SW480 (cell line): ENCODE measurements around the gene SPAG17.
A peak's percentile ranks its signal among the peaks of the same experiment; 100 is the strongest.

Experiments used
- DNase-seq: peaks from one replicate; pipeline ENCODE4 v3.0.0-alpha.2; 2016; ENCODE audit warnings: low spot score

SPAG17 gene

GRCh38 chr1:118160806-118161205, 24.2 kb downstream of the SPAG17 start:
- no peak for DNase-seq

GRCh38 chr1:118159569-118159968, 25.5 kb downstream of the SPAG17 start:
- DNase-seq = peak; percentile 36

GRCh38 chr1:118158924-118159323, 26.1 kb downstream of the SPAG17 start:
- peak; percentile 18 for DNase-seq

GRCh38 chr1:118157506-118157905, 27.5 kb downstream of the SPAG17 start:
- DNase-seq = no peak

GRCh38 chr1:118155106-118155505, 29.9 kb downstream of the SPAG17 start:
- DNase-seq = no peak

- peak; percentile 44 for DNase-seq
These were observed 30.8 kb downstream of the SPAG17 start for GRCh38 chr1:118154220-118154619.

- peak; percentile 25 for DNase-seq
These were observed 33.6 kb downstream of the SPAG17 start for GRCh38 chr1:118151312-118151937.

GRCh38 chr1:118149799-118150198, 35.2 kb downstream of the SPAG17 start:
- no peak for DNase-seq

GRCh38 chr1:118148034-118148433, 37.0 kb downstream of the SPAG17 start:
- DNase-seq = no peak

- DNase-seq = no peak
These were observed 37.5 kb downstream of the SPAG17 start for GRCh38 chr1:118147522-118147921.

GRCh38 chr1:118145721-118146120, 39.3 kb downstream of the SPAG17 start:
- no peak for DNase-seq

- no peak for DNase-seq
These were observed 40.3 kb downstream of the SPAG17 start for GRCh38 chr1:118144684-118145083.

- no peak for DNase-seq
These were observed 41.2 kb downstream of the SPAG17 start for GRCh38 chr1:118143831-118144230.

- DNase-seq = no peak
These were observed 41.9 kb downstream of the SPAG17 start for GRCh38 chr1:118143121-118143520.

- DNase-seq = no peak
These were observed 42.5 kb downstream of the SPAG17 start for GRCh38 chr1:118142546-118142945.

GRCh38 chr1:118137900-118138299, 47.1 kb downstream of the SPAG17 start:
- DNase-seq = no peak

- DNase-seq = peak; percentile 20
These were observed 48.7 kb downstream of the SPAG17 start for GRCh38 chr1:118136187-118136941.

- DNase-seq = no peak
These were observed 53.0 kb downstream of the SPAG17 start for GRCh38 chr1:118132000-118132399.

GRCh38 chr1:118128761-118129160, 56.3 kb downstream of the SPAG17 start:
- no peak for DNase-seq

- DNase-seq = no peak
These were observed 61.0 kb downstream of the SPAG17 start for GRCh38 chr1:118124064-118124463.

GRCh38 chr1:118123116-118123839, 61.8 kb downstream of the SPAG17 start:
- DNase-seq = no peak

GRCh38 chr1:118122234-118123004, 62.6 kb downstream of the SPAG17 start:
- no peak for DNase-seq
